Erythroblast (primary cell): ENCODE data around the gene CARNS1.

Experiments
- GATA1 ChIP-seq: IDR thresholded peaks from 2 replicates; pipeline ENCODE4 v1.6.1; 2011; ENCODE audit warnings: low read depth, mild to moderate bottlenecking, control low read depth, low read length, moderate library complexity
- POLR2A ChIP-seq: IDR thresholded peaks from 2 replicates; pipeline ENCODE4 v1.6.1; 2011; ENCODE audit warnings: mild to moderate bottlenecking, low read length

GRCh38 chr11:67400251-67400941 is 15.1 kb upstream of the CARNS1 start:
- TF ChIP-seq POLR2A (peak; percentile 32), GATA1 (no peak)
